Breast epithelium (tissue), 4 donors: ENCODE measurements around the gene MCU. TPM values are rescaled to one million over a fixed set of nuclear protein-coding genes. Genes with fewer than 3 reads are reported as not detected.
A peak's percentile ranks its signal among the peaks of the same experiment; 100 is the strongest.
"Not testable (repeated sequence)": the region's sequence is repeated elsewhere in the genome, so short reads cannot be mapped to it uniquely, and the experiment has no call there.

Source experiments
- DNase-seq, 2 donors: peaks; one replicate each; pipeline ENCODE4 v3.0.0-alpha.2; 2019; ENCODE audit warnings: low spot score in 2 of 2
- H3K27ac ChIP-seq, 2 donors: fragments of 200-600 bp; sonication (generic) in 1 of 2; one replicate each; pipeline ENCODE4 v1.5.1; 2016 to 2019; ENCODE audit warnings: mild to moderate bottlenecking in 1 of 2
- H3K27me3 ChIP-seq, 2 donors: fragments of 200-600 bp; sonication (generic) in 1 of 2; one replicate each; pipeline versions ENCODE4 v1.5.1 to v1.6.0; 2017 to 2019; ENCODE audit warnings: control low read depth in 1 of 2, mild to moderate bottlenecking in 1 of 2
- H3K36me3 ChIP-seq: fragments of 200-600 bp; one replicate; pipeline ENCODE4 v1.5.1; 2019
- H3K4me1 ChIP-seq, 2 donors: fragments of 200-600 bp; sonication (generic); one replicate each; pipeline ENCODE4 v1.5.1; 2016 to 2019; ENCODE audit warnings: control low read depth in 1 of 2
- H3K4me3 ChIP-seq, 3 donors: fragments of 200-600 bp; sonication (generic); 1 replicate in 2 of 3; 2 replicates in 1 of 3; pipeline ENCODE4 v1.5.1; 2016 to 2019; ENCODE audit warnings: mild to moderate bottlenecking in 3 of 3, moderate library complexity in 2 of 3
- H3K9me3 ChIP-seq, 2 donors: fragments of 200-600 bp; sonication (generic) in 1 of 2; one replicate each; pipeline ENCODE4 v1.5.1; 2016 to 2019; ENCODE audit warnings: control low read depth in 1 of 2
- CTCF ChIP-seq, 3 donors: fragments of 450-650 bp; IDR thresholded peaks; one replicate each; pipeline ENCODE4 v1.5.1; 2016 to 2017; ENCODE audit warnings: antibody characterized with exemption in 3 of 3, mild to moderate bottlenecking in 3 of 3, moderate library complexity in 3 of 3
- POLR2A ChIP-seq: fragments of 450-650 bp; IDR thresholded peaks from one replicate; pipeline ENCODE4 v1.6.1; 2016; ENCODE audit warnings: antibody characterized with exemption, mild to moderate bottlenecking, moderate library complexity
- POLR2AphosphoS5 ChIP-seq, 3 donors: sonication (generic); formaldehyde crosslinking; IDR thresholded peaks; one replicate each; pipeline ENCODE4 v1.6.1; 2017; ENCODE audit warnings: antibody characterized with exemption in 3 of 3
- intact Hi-C: fragments of 100-400 bp; cut with DNase I; formaldehyde crosslinking; loops from one replicate; pipeline ENCODE4 v1.15.1; 2023; ENCODE audit warnings: low total_unique reads
- total RNA-seq, 3 donors: library from RNA; depleted of rRNA; stranded (reverse); fragments of >200 nt; gene quantifications; one replicate each; pipeline ENCODE4 v1.1.0, GENCODE V29; 2016

The MCU gene, protein sequence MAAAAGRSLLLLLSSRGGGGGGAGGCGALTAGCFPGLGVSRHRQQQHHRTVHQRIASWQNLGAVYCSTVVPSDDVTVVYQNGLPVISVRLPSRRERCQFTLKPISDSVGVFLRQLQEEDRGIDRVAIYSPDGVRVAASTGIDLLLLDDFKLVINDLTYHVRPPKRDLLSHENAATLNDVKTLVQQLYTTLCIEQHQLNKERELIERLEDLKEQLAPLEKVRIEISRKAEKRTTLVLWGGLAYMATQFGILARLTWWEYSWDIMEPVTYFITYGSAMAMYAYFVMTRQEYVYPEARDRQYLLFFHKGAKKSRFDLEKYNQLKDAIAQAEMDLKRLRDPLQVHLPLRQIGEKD
- 10 to 100 TPM; 11.7 to 27.4 (median 20.6) TPM for total RNA-seq

- H3K9me3 ChIP-seq = no peaks in the 10 kb centered on the region
- no peaks in the 10 kb centered on the region for H3K36me3 ChIP-seq
- H3K4me1 ChIP-seq = no peaks in the 10 kb centered on the region
- peak; percentile 49 to 76 (median 63) for TF ChIP-seq POLR2AphosphoS5 (IDR thresholded peaks at IDR 0.05)
- TF ChIP-seq CTCF (IDR thresholded peaks at IDR 0.05) = peak in 1 of 3 donors; percentile 12
- TF ChIP-seq POLR2A = no peak
- H3K27me3 ChIP-seq = no peaks in the 10 kb centered on the region
- H3K4me3 ChIP-seq = peak within 1 kb of the TSS; percentile 80 to 90 (median 86)
- peak within 1 kb of the TSS; percentile 93 to 96 for H3K27ac ChIP-seq
- intact Hi-C loops = loop anchor here (2.0 to 5.0 kb wide), 2 partner anchors 17 to 445 kb away; no protein-coding TSS in a partner anchor
- DNase-seq = peak; percentile 95
Observed at GRCh38 chr10:72691863-72692743, at the start of gene MCU. Gene MCU (plus strand): TSS chr10:72692143. CDS start chr10:72692152, 9 bp downstream.

- no peaks in the 10 kb centered on the region for H3K9me3 ChIP-seq
- intact Hi-C loops = no loop called here
- no peak for TF ChIP-seq POLR2A
- no peak for TF ChIP-seq POLR2AphosphoS5 (IDR thresholded peaks at IDR 0.05)
- no peak for TF ChIP-seq CTCF (IDR thresholded peaks at IDR 0.05)
- H3K27ac ChIP-seq = no peak overlapping the region
- H3K4me1 ChIP-seq = no peaks in the 10 kb centered on the region
- DNase-seq = no peak
- H3K27me3 ChIP-seq = no peaks in the 10 kb centered on the region
- H3K4me3 ChIP-seq = no peak overlapping the region
- H3K36me3 ChIP-seq = no peaks in the 10 kb centered on the region
Observed at GRCh38 chr10:72642318-72642717, 49.6 kb upstream of the MCU start.

DNA sequence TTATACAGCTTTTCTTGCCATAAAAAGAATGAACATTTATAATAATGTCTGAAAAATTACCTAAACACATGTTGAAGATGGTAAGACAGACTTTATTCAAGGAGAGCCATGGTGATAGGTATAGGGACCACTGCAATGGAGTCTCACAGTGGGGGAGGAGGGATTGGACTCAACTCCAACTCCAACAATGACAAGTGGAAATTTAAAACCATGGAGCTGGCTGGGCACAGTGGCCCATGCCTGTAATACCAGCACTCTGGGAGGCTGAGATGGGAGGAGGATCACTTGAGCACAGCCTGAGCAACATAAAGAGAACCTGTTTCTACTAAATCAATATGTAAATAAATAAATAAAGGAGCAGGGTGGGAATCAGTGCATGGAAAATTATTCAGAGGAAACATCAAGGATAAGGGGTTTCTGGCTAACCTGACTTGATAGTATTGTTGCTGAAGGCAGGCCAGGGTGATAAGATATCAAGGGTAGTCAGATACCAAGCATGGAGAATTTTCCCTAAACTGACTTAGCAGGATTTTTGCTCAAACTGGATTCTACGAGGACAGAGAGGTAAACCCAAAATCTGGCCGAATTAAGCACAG lies 46.6 kb upstream of the MCU start:
- Histone ChIP-seq H3K27me3 (no peaks in the 10 kb centered on the region), H3K27ac (no peak overlapping the region), H3K36me3 (no peaks in the 10 kb centered on the region), H3K9me3 (no peaks in the 10 kb centered on the region), H3K4me3 (no peak overlapping the region), H3K4me1 (no peaks in the 10 kb centered on the region)
- no peak for TF ChIP-seq POLR2A
- TF ChIP-seq POLR2AphosphoS5 (IDR thresholded peaks at IDR 0.05) = no peak
- TF ChIP-seq CTCF (IDR thresholded peaks at IDR 0.05) = no peak
- intact Hi-C loops = no loop called here
- no peak for DNase-seq

DNA sequence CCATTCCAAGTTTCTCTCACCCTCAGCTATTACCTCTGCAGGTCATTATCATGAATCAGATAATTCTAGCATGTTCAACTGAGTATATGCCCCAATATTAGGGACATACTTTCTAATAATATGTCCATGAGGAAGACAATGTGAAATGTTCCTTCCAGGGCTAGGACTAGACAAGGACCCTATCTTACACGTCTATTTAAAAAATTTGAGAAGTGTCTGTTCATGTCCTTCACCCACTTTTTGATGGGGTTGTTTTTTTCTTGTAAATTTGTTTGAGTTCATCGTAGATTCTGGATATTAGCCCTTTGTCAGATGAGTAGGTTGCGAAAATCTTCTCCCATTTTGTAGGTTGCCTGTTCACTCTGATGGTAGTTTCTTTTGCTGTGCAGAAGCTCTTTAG lies 45.0 kb upstream of the MCU start:
- H3K4me1 ChIP-seq, H3K27ac ChIP-seq, intact Hi-C loops, DNase-seq, H3K9me3 ChIP-seq, H3K4me3 ChIP-seq, H3K36me3 ChIP-seq, H3K27me3 ChIP-seq: not testable (repeated sequence)

GRCh38 chr10:72648301-72648700 lies 43.6 kb upstream of the MCU start:
- no peaks in the 10 kb centered on the region for H3K27me3 ChIP-seq
- intact Hi-C loops = no loop called here
- no peak for DNase-seq
- no peak overlapping the region for H3K4me3 ChIP-seq
- no peaks in the 10 kb centered on the region for H3K36me3 ChIP-seq
- no peaks in the 10 kb centered on the region for H3K9me3 ChIP-seq
- no peak overlapping the region for H3K27ac ChIP-seq
- TF ChIP-seq CTCF (IDR thresholded peaks at IDR 0.05) (no peak), POLR2A (no peak), POLR2AphosphoS5 (IDR thresholded peaks at IDR 0.05) (no peak)
- H3K4me1 ChIP-seq = no peaks in the 10 kb centered on the region
